Esophagus (tissue), 2 donors: ENCODE data around the gene MRPL2. TPM values are rescaled to one million over a fixed set of nuclear protein-coding genes. Genes with fewer than 3 reads are reported as not detected.

Experiments used
- H3K27ac ChIP-seq, 2 donors: one replicate each; pipeline ENCODE4 v1.5.1; 2013; ENCODE audit warnings: low read depth in 2 of 2, mild to moderate bottlenecking in 2 of 2, inconsistent platforms in 1 of 2, low read length in 1 of 2, moderate library complexity in 1 of 2
- H3K27me3 ChIP-seq, 2 donors: one replicate each; pipeline ENCODE4 v1.6.1; 2013; ENCODE audit warnings: low read length in 2 of 2, control low read depth in 1 of 2, mild to moderate bottlenecking in 1 of 2; ENCODE audit not compliant: insufficient read depth in 2 of 2, control insufficient read depth in 1 of 2
- H3K36me3 ChIP-seq, 2 donors: one replicate each; pipeline ENCODE4 v1.6.1; 2013; ENCODE audit warnings: low read length in 1 of 2; ENCODE audit not compliant: control insufficient read depth in 2 of 2, insufficient read depth in 2 of 2
- H3K4me1 ChIP-seq, 2 donors: one replicate each; pipeline ENCODE4 v1.6.1; 2013; ENCODE audit warnings: low read length in 1 of 2; ENCODE audit not compliant: control insufficient read depth in 2 of 2, insufficient read depth in 2 of 2
- H3K4me3 ChIP-seq, 2 donors: one replicate each; pipeline ENCODE4 v1.5.1; 2013; ENCODE audit warnings: low read length in 2 of 2, mild to moderate bottlenecking in 2 of 2, low read depth in 1 of 2, moderate library complexity in 1 of 2
- H3K9me3 ChIP-seq, 2 donors: one replicate each; pipeline ENCODE4 v1.6.1; 2013; ENCODE audit warnings: mild to moderate bottlenecking in 2 of 2, low read depth in 1 of 2, low read length in 1 of 2, moderate library complexity in 1 of 2; ENCODE audit not compliant: control insufficient read depth in 2 of 2, insufficient read depth in 1 of 2
- WGBS, 2 donors: extraction: QIAGEN DNeasy Blood & Tissue Kit; methylation state at CpG; one replicate each; pipeline ENCODE4 v1.1.7; 2013; 5-methylcytosine and 5-hydroxymethylcytosine counted together
- polyA plus RNA-seq, 2 donors: library from polyadenylated mRNA; stranded (reverse); fragments of 200-250 nt; gene quantifications; one replicate each; pipeline ENCODE4 v1.2.3, GENCODE V29; 2013
- donor health status: healthy with polysubstance abuse.
- donor health status: Bipolar disorder and iron deficiency.

MRPL2 gene
- polyA plus RNA-seq, 2 donors: 48.9 to 54.6 TPM

GRCh38 chr6:43005844-43006243 lies 53.4 kb downstream of the MRPL2 start:
- Histone ChIP-seq H3K4me1 (no peaks in the 10 kb centered on the region), H3K27ac (no peak overlapping the region), H3K36me3 (peaks cover 24 to 38% of the 10 kb centered on the region in 2 donors), H3K9me3 (no peaks in the 10 kb centered on the region), H3K4me3 (no peak overlapping the region), H3K27me3 (no peaks in the 10 kb centered on the region)
- 87 to 90% methylated on average over 5 of the region's 5 CpGs for WGBS, 2 donors

Other genes starting within 250 kb of the MRPL2 start
- 10 to 100 TPM; 32.7 to 39.4 TPM for gene RPL7L1, start 179.8 kb downstream of the MRPL2 start, polyA plus RNA-seq
- not detected for gene PTCRA, start 143.4 kb downstream of the MRPL2 start, polyA plus RNA-seq
- 10 to 100 TPM; 14.2 to 15.1 TPM for gene CNPY3, start 130.0 kb downstream of the MRPL2 start, polyA plus RNA-seq
- gene GNMT, start 98.7 kb downstream of the MRPL2 start, polyA plus RNA-seq: under 1 TPM; 0.18 to 0.67 TPM
- 10 to 100 TPM; 13.1 to 13.7 TPM for gene PEX6, start 80.3 kb downstream of the MRPL2 start, polyA plus RNA-seq
- gene PPP2R5D, start 74.9 kb downstream of the MRPL2 start, polyA plus RNA-seq: 10 to 100 TPM; 16.7 to 17.4 TPM
- 10 to 100 TPM; 83.0 to 95.6 TPM for gene MEA1, start 45.5 kb downstream of the MRPL2 start, polyA plus RNA-seq
- gene KLHDC3, start 45.2 kb downstream of the MRPL2 start, polyA plus RNA-seq: 10 to 100 TPM; 39.3 to 40.9 TPM
- gene RRP36, start 37.8 kb downstream of the MRPL2 start, polyA plus RNA-seq: 10 to 100 TPM; 18.4 to 40.3 TPM
- 1 to 10 TPM; 5.1 to 5.5 TPM for gene CUL7, start 5.6 kb downstream of the MRPL2 start, polyA plus RNA-seq
- 10 to 100 TPM in 1 of 2 donors, 1 to 10 TPM in 1; 8.4 to 15.3 TPM for gene KLC4, start 197 bp upstream of the MRPL2 start, polyA plus RNA-seq
- gene PTK7, start 16.9 kb upstream of the MRPL2 start, polyA plus RNA-seq: 10 to 100 TPM; 25.8 to 39.7 TPM
- gene SRF, start 111.8 kb upstream of the MRPL2 start, polyA plus RNA-seq: 10 to 100 TPM; 17.1 to 23.7 TPM
- 10 to 100 TPM; 26.6 to 64.9 TPM for gene CUL9, start 122.8 kb upstream of the MRPL2 start, polyA plus RNA-seq
- gene DNPH1, start 170.0 kb upstream of the MRPL2 start, polyA plus RNA-seq: 100 to 1,000 TPM in 1 of 2 donors, 10 to 100 TPM in 1; 62.3 to 115 TPM
- gene TTBK1, start 184.0 kb upstream of the MRPL2 start, polyA plus RNA-seq: under 1 TPM; 0.02 TPM
- not detected for gene SLC22A7, start 238.8 kb upstream of the MRPL2 start, polyA plus RNA-seq
- 1 to 10 TPM in 1 of 2 donors, under 1 TPM in 1; 0.40 to 1.2 TPM for gene CRIP3, start 249.4 kb upstream of the MRPL2 start, polyA plus RNA-seq